Medulla oblongata (tissue), 1 donor: ENCODE results near the gene TMEM198.

ENCODE experiments used
- DNase-seq: peaks from one replicate; pipeline ENCODE4 v3.0.0-alpha.2; 2015; ENCODE audit errors: extremely low spot score

Gene TMEM198

GRCh38 chr2:219544567-219544966 is 739 bp downstream of the TMEM198 start:
- no peak for DNase-seq

- no peak for DNase-seq
Observed at GRCh38 chr2:219545295-219545942, 1.6 kb downstream of the TMEM198 start.

GRCh38 chr2:219545943-219546352 is 2.1 kb downstream of the TMEM198 start:
- DNase-seq: no peak

GRCh38 chr2:219547621-219548020 is 3.8 kb downstream of the TMEM198 start:
- DNase-seq: no peak

DNA sequence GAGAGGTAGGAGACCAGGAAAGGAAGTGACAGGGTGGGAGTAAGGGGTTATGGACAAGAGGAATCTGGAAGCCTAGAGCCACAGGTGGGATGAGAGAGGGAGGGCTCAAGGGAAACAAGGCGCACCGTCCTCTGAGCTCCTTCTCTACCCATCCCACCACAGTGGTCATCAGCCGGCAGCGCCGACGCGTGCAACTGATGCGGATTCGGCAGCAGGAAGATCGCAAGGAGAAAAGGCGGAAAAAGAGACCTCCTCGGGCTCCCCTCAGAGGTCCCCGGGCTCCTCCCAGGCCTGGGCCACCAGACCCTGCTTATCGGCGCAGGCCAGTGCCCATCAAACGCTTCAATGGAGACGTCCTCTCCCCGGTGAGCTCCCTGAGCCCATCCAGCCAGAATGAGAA is 5.2 kb downstream of the TMEM198 start:
- DNase-seq: no peak

DNA sequence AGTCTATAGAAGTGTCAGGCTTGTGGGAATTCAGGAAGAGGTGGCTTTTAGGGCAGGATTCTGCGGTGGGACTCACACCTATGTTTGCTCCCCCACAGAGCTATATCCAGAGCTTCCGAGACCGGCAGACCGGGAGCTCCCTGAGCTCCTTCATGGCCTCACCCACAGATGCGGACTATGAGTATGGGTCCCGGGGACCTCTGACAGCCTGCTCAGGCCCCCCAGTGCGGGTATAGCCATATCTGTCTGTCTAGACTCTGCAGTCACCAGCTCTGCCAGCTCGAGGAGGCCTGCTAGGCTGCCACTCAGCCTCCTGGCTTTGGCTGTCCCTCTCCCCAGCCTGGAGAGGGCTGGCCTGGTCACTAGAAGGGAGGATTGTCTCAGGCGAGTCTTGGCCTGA is 5.8 kb downstream of the TMEM198 start:
- DNase-seq: no peak

DNA sequence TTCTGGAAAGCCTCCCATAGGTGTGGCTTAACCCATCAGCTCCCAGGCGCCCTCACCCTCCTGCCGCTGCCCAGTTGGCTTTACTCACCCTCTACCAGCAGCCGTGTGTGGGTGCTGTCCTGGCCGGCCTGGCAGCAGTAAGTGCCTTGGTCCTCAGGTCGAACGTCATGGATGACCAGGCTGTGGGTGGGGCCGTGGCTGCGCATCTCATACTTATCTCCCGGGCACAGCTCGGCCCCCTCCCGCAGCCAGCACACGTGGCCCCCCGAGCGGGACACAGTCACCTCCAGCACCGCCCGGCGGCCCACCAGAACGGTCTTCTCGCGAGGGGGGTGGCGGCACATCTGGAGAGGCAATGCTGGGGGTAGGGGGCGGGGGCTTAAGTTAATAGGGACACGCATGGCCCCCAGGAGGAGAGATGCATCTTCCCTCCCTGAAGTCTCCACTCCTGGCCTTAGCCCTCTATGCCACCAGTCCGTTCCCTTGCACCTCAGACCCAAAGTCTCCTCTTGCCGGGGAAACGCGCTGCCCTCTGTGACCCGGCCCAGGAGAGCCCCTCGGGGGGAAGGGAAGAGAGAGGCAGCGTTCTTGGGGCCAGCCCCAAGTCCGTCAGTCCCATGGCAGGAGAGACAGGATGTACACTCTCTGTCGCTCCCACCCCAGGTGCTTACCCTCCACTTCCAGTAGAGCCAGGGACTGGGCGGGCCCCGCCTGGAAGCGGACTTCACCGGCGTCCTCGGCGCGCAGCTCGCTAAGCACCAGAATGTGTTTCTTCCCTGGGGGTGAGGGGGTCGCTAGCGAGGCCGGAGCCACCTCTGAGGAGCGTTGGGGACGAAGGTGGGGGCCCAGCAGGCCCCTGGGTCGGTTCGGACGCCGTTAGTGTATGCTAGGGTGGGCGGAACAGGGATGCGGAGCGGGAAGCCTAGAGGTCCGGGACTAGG is 7.9 kb downstream of the TMEM198 start:
- no peak for DNase-seq

DNA sequence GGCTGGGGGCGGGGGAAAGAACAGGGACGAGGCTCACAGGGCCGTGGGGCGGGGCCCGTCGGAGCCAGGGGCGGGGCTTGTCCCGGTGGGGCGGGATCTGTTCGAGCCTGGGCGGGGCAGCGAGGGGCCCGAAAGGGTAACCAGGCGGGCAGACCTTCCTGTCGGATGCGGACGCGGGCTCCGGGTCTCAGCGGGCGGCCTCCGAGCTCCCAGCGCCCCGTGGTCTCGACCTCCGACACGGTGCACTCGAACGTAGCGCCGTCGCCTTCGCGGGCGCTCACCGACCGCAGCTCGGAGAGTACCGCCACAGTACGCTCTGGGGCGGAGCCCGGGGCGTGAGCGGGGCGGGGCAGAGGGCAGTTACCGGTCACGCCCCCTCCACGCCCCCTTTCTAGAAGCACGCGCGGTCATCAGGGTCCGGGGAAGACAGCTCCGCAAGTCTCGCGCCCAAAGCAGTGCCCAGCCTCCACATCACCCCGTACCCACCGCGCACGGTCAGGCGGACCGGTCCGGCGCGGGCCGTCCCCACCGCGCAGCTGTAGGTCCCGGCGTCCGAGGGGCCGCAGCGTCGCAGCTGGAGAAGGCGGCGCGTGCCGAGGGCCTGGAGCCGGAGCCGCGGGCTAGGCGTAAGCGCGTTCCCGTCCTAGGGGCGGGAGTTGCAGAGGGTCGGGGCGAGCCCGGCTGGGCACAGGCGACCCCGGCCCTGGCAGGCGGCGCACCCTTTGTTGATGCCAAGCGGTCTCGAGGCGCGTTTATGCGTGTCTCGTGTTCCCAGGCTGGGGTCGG is 8.7 kb downstream of the TMEM198 start:
- DNase-seq: peak; percentile 86

DNA sequence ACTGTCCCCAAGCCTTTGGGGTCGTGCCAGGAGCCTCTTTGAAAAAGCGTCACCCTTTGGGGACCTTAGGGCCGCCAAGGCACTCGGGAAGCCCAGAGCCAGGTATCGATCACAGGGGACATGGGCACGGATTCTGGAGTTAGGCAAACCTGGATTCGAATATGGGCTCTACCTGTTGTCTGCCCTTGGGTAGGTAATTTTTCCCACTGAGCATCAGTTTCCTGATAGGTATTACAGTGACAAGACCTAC is 9.3 kb downstream of the TMEM198 start:
- no peak for DNase-seq

DNA sequence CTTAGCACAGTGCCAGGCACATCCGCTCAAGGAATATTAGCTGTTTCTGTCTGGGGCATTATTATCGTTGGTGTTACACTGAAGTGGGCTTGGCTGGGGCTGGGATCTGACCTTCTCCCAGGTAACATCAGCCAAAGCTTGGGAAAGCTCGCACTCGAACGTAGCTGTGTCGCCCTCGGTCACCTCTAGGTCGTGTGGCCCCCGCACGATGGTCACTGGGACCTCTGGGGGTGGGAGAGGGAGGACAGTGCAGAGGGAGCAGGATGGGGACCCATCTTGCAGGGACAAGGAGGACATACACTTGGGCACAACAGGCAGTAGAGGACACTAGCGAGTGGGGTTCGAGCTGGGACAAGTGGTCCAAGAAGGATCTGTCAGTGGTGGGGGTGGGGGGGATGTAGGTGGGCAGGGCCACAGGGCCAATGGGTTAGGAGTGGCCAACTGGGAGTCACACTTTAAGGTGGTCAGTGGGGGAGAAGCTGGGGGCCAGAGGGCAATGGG is 9.7 kb downstream of the TMEM198 start:
- DNase-seq: no peak

DNA sequence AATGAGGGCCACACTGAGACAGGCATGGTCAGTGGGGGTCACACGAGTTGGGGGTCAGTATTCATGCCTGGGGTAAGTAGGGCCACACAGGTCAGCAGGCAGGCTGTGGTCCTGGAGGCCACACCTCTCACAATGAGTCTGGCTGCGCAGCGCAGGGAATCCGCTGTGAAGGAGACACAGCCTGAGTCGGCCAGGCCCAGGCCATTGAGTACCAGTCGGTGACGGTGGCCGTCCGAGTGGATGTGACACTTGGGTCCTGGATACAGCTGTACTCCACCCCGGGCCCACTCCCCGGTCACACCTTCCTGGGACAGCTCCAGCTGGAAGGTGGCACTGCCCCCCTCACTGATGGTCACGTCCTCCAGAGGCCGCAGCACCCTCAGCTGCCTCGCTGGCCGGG is 10.5 kb downstream of the TMEM198 start:
- no peak for DNase-seq

- DNase-seq: no peak
Observed at GRCh38 chr2:219555956-219556355, 12.1 kb downstream of the TMEM198 start.

DNA sequence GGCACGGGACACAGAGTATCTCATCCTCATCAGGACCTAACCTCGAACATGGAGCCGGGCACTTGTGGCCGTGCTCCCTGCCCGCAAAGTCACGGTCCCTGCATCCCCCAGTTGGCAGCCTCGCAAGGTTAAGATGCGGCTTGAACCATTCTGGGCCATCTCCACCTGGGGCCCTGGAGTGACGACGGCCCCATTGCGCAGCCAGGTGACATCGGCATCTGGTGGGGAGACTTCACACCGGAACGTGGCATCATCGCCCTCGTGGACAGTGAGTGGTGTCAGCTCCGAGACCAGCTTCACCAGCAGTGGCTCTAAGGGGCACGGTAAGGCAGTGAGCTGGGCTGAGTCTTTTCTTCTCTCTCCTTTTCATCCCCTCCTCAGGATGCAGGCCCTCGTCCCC is 12.6 kb downstream of the TMEM198 start:
- DNase-seq: no peak

GRCh38 chr2:219557320-219557719 is 13.5 kb downstream of the TMEM198 start:
- no peak for DNase-seq

DNA sequence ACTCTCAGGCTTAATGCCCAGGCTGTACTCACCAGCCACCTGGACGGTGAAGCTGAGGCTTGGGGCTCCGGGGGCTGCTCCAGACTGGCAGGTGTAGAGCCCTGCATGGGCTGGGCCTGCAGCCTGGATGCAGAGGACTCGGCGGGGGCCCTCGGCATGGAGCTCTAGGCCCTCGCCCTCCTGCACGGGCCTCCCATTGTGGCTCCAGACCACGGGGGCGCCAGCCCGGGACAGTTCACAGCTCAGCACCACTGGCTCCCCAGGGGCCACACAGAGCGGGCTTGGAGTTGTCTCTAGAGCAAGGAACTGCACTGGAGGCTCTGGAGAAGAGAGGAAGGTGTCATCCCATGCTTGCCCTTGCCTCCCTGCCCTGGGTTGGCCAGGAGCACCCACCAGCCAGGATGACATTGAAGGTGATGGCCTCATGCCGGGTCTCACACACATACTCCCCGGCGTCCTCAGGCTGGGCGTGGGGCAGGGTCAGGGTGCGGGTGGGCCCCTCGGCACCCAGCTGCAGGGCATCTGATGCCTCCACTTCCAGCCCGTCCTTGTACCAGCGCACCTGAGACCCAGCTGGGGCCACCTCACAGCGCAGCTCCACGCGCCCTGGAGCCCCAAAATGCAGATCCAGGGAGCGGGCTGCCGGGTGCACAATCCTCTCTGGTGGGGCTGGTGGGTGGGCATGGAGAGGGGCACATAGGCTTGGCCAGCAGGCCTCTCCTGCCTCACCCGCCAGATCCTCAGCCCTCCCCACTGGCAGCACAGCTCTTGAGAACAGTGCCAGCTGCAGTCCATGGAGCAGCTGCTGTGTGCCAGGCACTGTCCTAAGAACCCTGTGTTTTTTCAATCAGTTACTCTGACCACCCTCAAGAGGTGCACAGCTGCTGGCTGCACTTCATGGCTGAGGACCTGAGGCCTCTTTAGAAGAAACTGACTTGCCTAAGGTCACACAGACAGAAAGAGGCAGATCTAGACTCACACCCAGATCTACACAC is 14.3 kb downstream of the TMEM198 start:
- no peak for DNase-seq

- DNase-seq: no peak
Observed at GRCh38 chr2:219559156-219559915, 15.5 kb downstream of the TMEM198 start.

GRCh38 chr2:219560037-219560892 is 16.4 kb downstream of the TMEM198 start:
- no peak for DNase-seq

- DNase-seq: no peak
Observed at GRCh38 chr2:219560893-219561178, 17.0 kb downstream of the TMEM198 start.

GRCh38 chr2:219561179-219562048 is 17.6 kb downstream of the TMEM198 start:
- DNase-seq: no peak
